ENCODE results near the gene TPSB2.

The TPSB2 gene

DNA sequence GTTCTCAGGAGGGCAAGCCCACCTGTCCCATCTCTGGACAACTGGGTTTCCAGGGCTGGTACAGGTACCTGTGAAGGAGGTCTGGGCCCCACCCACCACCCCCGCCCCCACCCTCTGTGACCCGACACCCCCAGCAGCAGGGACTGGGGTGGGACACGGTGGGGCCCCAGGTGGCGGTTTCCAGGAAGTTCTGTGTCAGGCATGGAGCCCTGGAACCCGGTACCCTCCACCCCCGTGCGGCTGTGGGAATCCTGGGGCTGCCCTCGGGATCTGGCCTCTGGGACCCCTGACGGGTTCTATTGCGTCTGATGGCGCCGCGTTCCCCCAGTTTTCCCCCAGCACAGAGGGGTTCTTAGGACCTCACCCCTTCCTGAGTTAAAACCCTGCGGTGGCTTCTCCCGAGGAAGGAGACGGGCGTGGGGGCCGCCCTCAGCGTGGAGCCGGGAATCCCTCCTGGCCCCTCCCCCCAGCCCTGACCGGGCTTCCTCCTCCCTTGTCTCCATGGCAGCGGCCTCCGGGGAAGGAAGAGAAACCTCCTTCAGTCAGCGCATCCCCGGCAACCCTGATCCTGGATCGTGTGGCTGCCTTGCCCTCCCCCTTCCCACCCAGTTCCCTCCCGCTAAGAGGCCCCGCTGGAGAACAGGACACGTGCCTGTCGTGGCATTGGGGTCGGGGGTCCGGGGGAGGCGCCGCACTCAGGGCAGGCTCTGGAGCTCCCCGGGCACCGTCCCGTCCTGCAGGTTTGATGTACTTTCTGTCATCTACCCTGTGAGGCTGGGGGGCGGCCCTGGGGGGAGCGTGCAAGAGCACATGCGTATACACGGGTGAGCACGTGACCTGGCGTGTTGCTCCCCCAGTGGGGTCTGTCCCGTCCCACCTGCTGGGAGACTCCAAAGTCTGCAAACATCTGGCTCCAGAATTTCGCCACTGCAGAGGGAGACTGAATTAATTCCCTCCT, 46.8 kb downstream of the TPSB2 start:
- DNase-seq (ENCODE audit: low read depth, low spot score) = no peak

DNA sequence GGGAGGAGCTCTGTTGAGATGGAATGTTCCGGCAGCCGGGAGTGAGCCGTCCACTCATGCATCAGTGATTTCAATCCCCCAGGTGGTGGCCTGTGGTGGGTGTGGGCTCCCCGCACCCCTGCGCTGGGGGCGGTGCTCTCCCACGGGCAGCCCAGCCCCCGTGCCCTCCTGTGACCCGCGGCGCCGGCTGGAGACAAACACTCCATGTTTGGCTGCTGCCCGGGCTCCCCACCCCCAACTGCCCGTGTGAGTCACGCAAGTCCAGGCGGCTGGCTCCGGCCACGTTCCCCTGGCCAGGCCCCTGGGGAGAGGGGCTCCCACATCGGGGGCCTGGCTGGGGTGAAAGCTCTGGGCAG, 47.7 kb downstream of the TPSB2 start:
- no peak for DNase-seq (ENCODE audit: low read depth, low spot score)

DNA sequence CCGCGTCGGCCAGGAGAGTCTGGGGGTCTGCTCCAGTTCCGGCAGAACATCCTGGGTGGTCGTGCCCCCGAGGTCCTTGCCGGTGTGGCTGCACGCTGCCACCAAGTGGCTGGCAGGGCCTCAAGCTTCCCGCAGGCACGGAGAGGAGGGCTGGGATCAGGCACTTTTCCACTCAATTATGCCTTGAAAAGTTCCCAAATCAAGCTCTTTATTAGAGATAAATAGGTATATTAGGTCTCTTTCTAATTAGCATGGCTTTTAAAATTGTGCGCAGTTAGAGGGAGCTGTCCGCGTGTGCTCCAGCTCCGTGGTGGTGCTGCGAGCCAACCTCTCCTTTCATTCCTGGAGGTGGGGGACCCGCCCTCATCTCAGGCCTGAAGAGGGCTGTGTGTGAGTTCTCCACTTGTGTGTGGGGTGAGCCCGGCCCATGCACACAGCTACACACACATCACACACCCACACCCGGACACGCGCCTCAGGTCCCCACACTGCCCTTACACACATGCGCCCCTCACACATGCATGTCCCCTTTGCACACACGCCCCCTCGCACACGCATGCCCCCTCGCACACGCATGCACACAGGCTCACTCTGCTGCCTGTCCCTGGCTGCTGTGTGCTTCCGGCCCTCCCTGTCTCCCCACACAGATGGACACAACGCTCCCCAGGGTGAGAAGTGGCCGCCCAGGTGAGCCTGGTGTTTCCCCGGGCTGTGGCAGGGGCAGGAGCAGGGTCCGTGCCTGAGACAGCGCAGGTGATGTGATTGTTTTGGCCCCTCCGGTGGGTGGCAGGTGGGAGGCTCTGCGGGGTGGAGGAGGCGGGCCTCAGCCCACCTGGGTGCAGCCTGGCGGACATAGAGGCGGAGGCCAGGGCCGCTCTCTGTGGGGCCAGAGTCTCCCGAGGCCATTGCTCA, 48.3 kb downstream of the TPSB2 start:
- DNase-seq (ENCODE audit: low read depth, low spot score) = no peak

DNA sequence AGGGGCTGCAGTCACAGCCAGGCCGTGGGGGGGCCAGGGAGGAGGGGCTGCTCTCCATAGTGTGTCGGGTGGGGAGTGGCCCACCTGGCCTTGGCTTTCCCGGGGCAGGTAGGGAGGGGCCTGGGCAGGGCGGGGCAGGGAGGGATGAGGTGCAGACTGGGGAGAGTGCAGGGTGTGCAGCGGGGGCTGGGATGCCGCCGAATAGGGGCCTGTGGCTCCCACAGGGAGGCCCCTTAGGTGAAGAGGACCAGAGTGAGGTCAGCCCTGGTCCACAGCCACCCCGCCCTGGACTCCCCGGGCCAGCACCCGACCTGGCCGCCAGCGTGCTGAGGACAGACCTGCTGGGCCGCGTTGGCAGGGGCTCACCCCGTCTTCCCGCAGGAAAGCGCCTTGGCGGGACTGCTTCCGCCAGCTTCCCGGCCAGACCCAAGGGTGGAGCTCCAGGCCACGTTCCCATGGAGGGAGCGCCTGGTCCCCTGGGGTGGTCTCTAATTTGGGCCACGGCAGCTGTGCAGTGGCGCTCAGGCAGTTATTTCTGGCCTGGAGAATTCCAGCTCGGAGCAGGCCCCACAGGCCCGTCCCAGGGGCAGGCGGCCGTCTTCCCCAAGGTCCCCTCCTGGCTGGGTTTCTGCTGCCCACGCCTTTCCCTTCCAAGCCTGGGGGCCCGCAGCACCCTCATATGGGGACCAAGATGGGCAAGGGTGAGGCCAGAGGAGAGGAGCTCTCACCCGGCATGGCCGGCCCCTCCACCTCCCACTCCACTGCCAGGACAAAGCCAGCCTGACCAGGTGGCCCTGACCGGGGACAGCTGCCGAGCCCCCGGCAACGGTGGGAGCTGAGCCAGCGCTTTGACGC, 49.2 kb downstream of the TPSB2 start:
- no peak for DNase-seq (ENCODE audit: low read depth, low spot score)
